HEK293 (cell line): ENCODE data around the gene KLK11.
A peak's percentile ranks its signal among the peaks of the same experiment; 100 is the strongest.

Experiments used
- CTCF ChIA-PET: fragments of 350-600 bp; formaldehyde crosslinking; extraction: SDS; loops from one replicate; lab custom pipeline; 2021; ENCODE audit warnings: antibody characterized with exemption; lab: Yijun Ruan, JAX
- POLR2A ChIA-PET: fragments of 300-600 bp; formaldehyde crosslinking; extraction: SDS; loops from one replicate; lab custom pipeline; 2020; ENCODE audit warnings: antibody characterized with exemption, inconsistent platforms; lab: Yijun Ruan, JAX
- H3K27ac ChIP-seq: fragments of 200-500 bp; sonication (Bioruptor generic); 2 replicates; pipeline ENCODE4 v1.5.1; 2014; ENCODE audit warnings: low read depth, low read length, control low read depth, inconsistent platforms; ENCODE audit errors: extremely low read depth
- H3K36me3 ChIP-seq, 2 experiments: fragments of 200-500 bp in 1 of 2; sonication (Bioruptor generic) in 1 of 2; 1 replicate in 1 of 2; 2 replicates in 1 of 2; pipeline ENCODE4 v1.5.1; 2014 to 2017; ENCODE audit warnings: inconsistent platforms in 2 of 2, low read length in 2 of 2; ENCODE audit not compliant: control insufficient read depth in 2 of 2, insufficient read depth in 1 of 2
- H3K4me1 ChIP-seq: fragments of 200-500 bp; sonication (Bioruptor generic); 2 replicates; pipeline ENCODE4 v1.5.1; 2014; ENCODE audit warnings: mild to moderate bottlenecking, low read length, inconsistent platforms; ENCODE audit not compliant: control insufficient read depth, insufficient read depth
- H3K4me3 ChIP-seq: 2 replicates; pipeline ENCODE4 v1.5.1; 2011; ENCODE audit warnings: low read depth, mild to moderate bottlenecking, control low read depth, low read length, moderate library complexity
- H3K9me3 ChIP-seq: fragments of 200-500 bp; sonication (Bioruptor generic); 2 replicates; pipeline ENCODE4 v1.5.1; 2014; ENCODE audit warnings: low read depth, low read length, inconsistent platforms; ENCODE audit not compliant: control insufficient read depth, insufficient read depth
- GLIS2 ChIP-seq: fragments of 450-650 bp; formaldehyde crosslinking; IDR thresholded peaks from 2 replicates; pipeline ENCODE4 v1.5.1; 2016; ENCODE audit warnings: missing biosample characterization, missing genetic modification characterization
- KLF8 ChIP-seq: fragments of 450-650 bp; formaldehyde crosslinking; IDR thresholded peaks from 2 replicates; pipeline ENCODE4 v1.5.1; 2016; ENCODE audit warnings: missing biosample characterization, missing genetic modification characterization
- SCRT2 ChIP-seq: fragments of 450-650 bp; formaldehyde crosslinking; IDR thresholded peaks from 2 replicates; pipeline ENCODE4 v1.5.1; 2016; ENCODE audit warnings: missing biosample characterization, missing genetic modification characterization
- ZBTB21 ChIP-seq: fragments of 450-650 bp; formaldehyde crosslinking; IDR thresholded peaks from 2 replicates; pipeline ENCODE4 v1.5.1; 2017; ENCODE audit warnings: missing biosample characterization, missing genetic modification characterization
- ZBTB48 ChIP-seq: fragments of 450-650 bp; formaldehyde crosslinking; IDR thresholded peaks from 2 replicates; pipeline ENCODE4 v1.5.1; 2016; ENCODE audit warnings: missing biosample characterization, missing genetic modification characterization
- ZEB2 ChIP-seq: fragments of 450-650 bp; formaldehyde crosslinking; IDR thresholded peaks from 2 replicates; pipeline ENCODE4 v1.5.1; 2016; ENCODE audit warnings: missing biosample characterization, missing genetic modification characterization
- ZNF114 ChIP-seq: fragments of 450-650 bp; formaldehyde crosslinking; IDR thresholded peaks from 2 replicates; pipeline ENCODE4 v1.5.0; 2017; ENCODE audit warnings: missing biosample characterization, missing genetic modification characterization
- ZNF311 ChIP-seq: fragments of 450-650 bp; formaldehyde crosslinking; IDR thresholded peaks from 2 replicates; pipeline ENCODE4 v1.5.1; 2017; ENCODE audit warnings: missing biosample characterization, missing genetic modification characterization, borderline replicate concordance
- ZNF350 ChIP-seq: fragments of 450-650 bp; formaldehyde crosslinking; IDR thresholded peaks from 2 replicates; pipeline ENCODE4 v1.5.0; 2017; ENCODE audit warnings: missing biosample characterization, mild to moderate bottlenecking, missing genetic modification characterization
- ZNF501 ChIP-seq: fragments of 450-650 bp; formaldehyde crosslinking; IDR thresholded peaks from 2 replicates; pipeline ENCODE4 v1.5.1; 2016; ENCODE audit warnings: missing biosample characterization, missing genetic modification characterization
- ZNF561 ChIP-seq: fragments of 450-650 bp; IDR thresholded peaks from 2 replicates; pipeline ENCODE4 v1.5.1; 2018; ENCODE audit warnings: missing biosample characterization, missing genetic modification characterization, borderline replicate concordance
- ZNF596 ChIP-seq: fragments of 450-650 bp; IDR thresholded peaks from 2 replicates; pipeline ENCODE4 v1.5.0; 2018; ENCODE audit warnings: missing biosample characterization, mild to moderate bottlenecking, missing genetic modification characterization, moderate library complexity
- ZNF600 ChIP-seq: fragments of 450-650 bp; formaldehyde crosslinking; IDR thresholded peaks from 2 replicates; pipeline ENCODE4 v1.5.1; 2016; ENCODE audit warnings: missing biosample characterization, missing genetic modification characterization
- ZNF654 ChIP-seq: fragments of 450-650 bp; formaldehyde crosslinking; IDR thresholded peaks from 2 replicates; pipeline ENCODE4 v1.5.1; 2016; ENCODE audit warnings: low read depth, missing biosample characterization, missing genetic modification characterization
- ZNF658 ChIP-seq: fragments of 450-650 bp; formaldehyde crosslinking; IDR thresholded peaks from 2 replicates; pipeline ENCODE4; 2016; ENCODE audit warnings: missing biosample characterization, missing genetic modification characterization
- ZNF660 ChIP-seq: fragments of 450-650 bp; IDR thresholded peaks from 2 replicates; pipeline ENCODE4 v1.5.1; 2018; ENCODE audit warnings: missing biosample characterization, mild to moderate bottlenecking, missing genetic modification characterization
- ZSCAN16 ChIP-seq: fragments of 450-650 bp; formaldehyde crosslinking; IDR thresholded peaks from 2 replicates; pipeline ENCODE4 v1.5.1; 2016; ENCODE audit warnings: missing biosample characterization, missing genetic modification characterization
- TF ChIP-seq, protein P1 (sequence below): fragments of 450-650 bp; formaldehyde crosslinking; IDR thresholded peaks from 2 replicates; pipeline ENCODE4 v1.5.1; 2016; ENCODE audit warnings: missing biosample characterization, missing genetic modification characterization, low read depth
- TF ChIP-seq, protein P2 (sequence below): fragments of 450-650 bp; formaldehyde crosslinking; IDR thresholded peaks from 2 replicates; pipeline ENCODE4 v1.5.1; 2017; ENCODE audit warnings: missing biosample characterization, missing genetic modification characterization
- TF ChIP-seq, protein P3 (sequence below): fragments of 450-650 bp; formaldehyde crosslinking; IDR thresholded peaks from 2 replicates; pipeline ENCODE4 v1.5.1; 2017; ENCODE audit warnings: missing biosample characterization, missing genetic modification characterization
- TF ChIP-seq, protein P4 (sequence below): fragments of 450-650 bp; formaldehyde crosslinking; IDR thresholded peaks from 2 replicates; pipeline ENCODE4 v1.5.1; 2016; ENCODE audit warnings: missing biosample characterization, missing genetic modification characterization
- TF ChIP-seq, protein P5 (sequence below): fragments of 450-650 bp; formaldehyde crosslinking; IDR thresholded peaks from 2 replicates; pipeline ENCODE4 v1.5.1; 2016; ENCODE audit warnings: missing biosample characterization, missing genetic modification characterization
- TF ChIP-seq, protein P6 (sequence below): fragments of 450-650 bp; formaldehyde crosslinking; IDR thresholded peaks from 2 replicates; pipeline ENCODE4 v1.5.1; 2016; ENCODE audit warnings: missing biosample characterization, missing genetic modification characterization

Gene KLK11

DNA sequence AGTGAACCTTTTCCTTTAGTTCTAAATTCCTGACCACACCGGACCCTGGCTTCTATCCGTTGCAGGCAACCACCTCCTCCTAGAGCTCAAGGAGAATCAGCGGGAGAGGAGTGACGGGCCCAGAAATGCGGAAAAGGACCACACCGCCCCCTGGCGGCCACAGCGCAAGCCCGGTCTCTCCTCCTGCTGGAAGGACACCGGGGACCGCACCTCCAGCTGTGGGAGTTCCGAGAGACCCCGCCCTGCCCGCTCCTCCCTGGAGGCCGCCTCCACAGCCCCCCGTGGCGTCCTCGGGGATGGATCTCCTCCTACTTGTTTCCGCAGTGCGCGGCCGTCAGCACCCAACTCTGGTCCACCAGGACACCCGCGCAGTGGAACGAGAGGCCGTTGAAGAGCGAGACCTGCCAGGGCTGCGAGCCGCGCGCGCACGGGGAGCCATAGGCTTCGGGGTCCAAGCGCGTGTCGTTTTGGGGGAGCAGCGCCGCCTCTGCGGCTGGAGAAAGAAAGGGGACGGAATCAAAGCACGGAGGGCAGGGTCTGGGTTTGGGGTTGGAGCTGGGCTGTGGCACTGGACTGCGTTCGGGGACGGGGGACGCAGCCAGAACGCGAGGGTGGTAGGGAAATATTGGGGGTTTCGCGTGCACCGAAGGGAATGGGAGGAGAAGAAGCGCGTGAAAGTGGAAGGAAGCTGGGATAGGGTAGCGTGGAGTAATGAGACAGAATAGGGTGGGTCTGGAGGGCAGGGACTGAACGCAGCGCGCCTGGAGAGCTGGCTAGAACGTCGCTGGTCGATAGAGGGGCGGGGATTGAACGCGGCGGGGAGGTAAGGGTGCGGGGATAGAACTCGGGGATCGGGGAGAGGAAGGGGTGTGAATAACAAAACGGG is 9.4 kb downstream of the KLK11 start (continued):
- TF ChIP-seq, protein P1, sequence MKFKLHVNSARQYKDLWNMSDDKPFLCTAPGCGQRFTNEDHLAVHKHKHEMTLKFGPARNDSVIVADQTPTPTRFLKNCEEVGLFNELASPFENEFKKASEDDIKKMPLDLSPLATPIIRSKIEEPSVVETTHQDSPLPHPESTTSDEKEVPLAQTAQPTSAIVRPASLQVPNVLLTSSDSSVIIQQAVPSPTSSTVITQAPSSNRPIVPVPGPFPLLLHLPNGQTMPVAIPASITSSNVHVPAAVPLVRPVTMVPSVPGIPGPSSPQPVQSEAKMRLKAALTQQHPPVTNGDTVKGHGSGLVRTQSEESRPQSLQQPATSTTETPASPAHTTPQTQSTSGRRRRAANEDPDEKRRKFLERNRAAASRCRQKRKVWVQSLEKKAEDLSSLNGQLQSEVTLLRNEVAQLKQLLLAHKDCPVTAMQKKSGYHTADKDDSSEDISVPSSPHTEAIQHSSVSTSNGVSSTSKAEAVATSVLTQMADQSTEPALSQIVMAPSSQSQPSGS (tag by site-specific recombination), result no peak
- TF ChIP-seq KLF8 (tag by site-specific recombination), result peak; percentile 56; the same call in 1 of the 2 replicates
- TF ChIP-seq, protein P2, sequence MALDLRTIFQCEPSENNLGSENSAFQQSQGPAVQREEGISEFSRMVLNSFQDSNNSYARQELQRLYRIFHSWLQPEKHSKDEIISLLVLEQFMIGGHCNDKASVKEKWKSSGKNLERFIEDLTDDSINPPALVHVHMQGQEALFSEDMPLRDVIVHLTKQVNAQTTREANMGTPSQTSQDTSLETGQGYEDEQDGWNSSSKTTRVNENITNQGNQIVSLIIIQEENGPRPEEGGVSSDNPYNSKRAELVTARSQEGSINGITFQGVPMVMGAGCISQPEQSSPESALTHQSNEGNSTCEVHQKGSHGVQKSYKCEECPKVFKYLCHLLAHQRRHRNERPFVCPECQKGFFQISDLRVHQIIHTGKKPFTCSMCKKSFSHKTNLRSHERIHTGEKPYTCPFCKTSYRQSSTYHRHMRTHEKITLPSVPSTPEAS (tag by site-specific recombination), result no peak
- TF ChIP-seq ZNF350 (tag by site-specific recombination), result no peak
- TF ChIP-seq ZNF501, result no peak
- TF ChIP-seq ZBTB21 (tag by site-specific recombination), result no peak; the same call in 1 of the 2 replicates
- no peak for TF ChIP-seq ZNF114 (tag by site-specific recombination)
- TF ChIP-seq ZNF658 (tag by site-specific recombination), result no peak
- TF ChIP-seq ZNF660 (tag by site-specific recombination), result peak; percentile 45; the same call in 1 of the 2 replicates

DNA sequence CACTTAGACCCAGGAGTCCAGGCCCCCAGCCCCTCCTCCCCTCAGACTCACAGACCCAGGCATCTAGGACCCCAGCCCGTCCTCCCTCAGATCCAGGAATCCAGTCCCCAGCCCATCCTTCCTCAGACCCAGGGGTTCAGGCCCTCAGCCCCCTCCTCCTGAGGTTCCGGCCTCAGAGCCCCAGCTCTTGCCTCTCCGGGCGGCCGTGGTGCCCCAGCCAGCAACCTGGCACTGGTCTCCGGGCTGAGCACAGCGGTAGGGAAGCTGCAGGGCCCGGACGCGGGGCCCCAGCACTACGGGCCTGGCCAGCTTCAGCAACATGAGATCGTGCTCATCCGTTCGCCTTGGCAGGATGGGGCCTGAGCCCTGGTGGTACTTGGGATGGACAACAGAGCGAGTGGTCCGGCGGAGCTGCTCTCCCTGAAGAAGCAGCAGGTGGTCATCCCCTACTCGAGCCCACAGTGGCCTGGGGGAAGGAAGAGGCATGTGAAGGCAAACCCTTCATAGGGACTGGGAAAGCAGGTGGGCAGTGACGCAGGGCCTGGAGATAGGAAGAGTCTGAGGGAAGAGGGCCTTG is 10.6 kb downstream of the KLK11 start:
- Histone ChIP-seq H3K36me3 (no peaks in the 10 kb centered on the region), H3K27ac (no peak overlapping the region), H3K9me3 (no peaks in the 10 kb centered on the region), H3K4me1 (no peaks in the 10 kb centered on the region; the same call in 1 of the 2 replicates), H3K4me3 (no peak overlapping the region)
- POLR2A ChIA-PET, result no interaction called here
- CTCF ChIA-PET, result interaction anchor here (0.6 to 8.5 kb wide), 13 partner anchors 9 to 498 kb away, joined by 3 to 177 read pairs (median 6); partner anchors contain the start of gene KLK11
- TF ChIP-seq ZBTB48, result no peak
- TF ChIP-seq ZNF654, result no peak
- no peak for TF ChIP-seq ZSCAN16
- TF ChIP-seq, protein P3, sequence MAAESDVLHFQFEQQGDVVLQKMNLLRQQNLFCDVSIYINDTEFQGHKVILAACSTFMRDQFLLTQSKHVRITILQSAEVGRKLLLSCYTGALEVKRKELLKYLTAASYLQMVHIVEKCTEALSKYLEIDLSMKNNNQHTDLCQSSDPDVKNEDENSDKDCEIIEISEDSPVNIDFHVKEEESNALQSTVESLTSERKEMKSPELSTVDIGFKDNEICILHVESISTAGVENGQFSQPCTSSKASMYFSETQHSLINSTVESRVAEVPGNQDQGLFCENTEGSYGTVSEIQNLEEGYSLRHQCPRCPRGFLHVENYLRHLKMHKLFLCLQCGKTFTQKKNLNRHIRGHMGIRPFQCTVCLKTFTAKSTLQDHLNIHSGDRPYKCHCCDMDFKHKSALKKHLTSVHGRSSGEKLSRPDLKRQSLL (tag by site-specific recombination), result no peak
- no peak for TF ChIP-seq ZNF600
- TF ChIP-seq, protein P4, sequence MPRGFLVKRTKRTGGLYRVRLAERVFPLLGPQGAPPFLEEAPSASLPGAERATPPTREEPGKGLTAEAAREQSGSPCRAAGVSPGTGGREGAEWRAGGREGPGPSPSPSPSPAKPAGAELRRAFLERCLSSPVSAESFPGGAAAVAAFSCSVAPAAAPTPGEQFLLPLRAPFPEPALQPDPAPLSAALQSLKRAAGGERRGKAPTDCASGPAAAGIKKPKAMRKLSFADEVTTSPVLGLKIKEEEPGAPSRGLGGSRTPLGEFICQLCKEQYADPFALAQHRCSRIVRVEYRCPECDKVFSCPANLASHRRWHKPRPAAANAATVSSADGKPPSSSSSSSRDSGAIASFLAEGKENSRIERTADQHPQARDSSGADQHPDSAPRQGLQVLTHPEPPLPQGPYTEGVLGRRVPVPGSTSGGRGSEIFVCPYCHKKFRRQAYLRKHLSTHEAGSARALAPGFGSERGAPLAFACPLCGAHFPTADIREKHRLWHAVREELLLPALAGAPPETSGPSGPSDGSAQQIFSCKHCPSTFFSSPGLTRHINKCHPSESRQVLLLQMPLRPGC (tag by site-specific recombination), result no peak
- no peak for TF ChIP-seq ZNF311 (tag by site-specific recombination)
- no peak for TF ChIP-seq SCRT2 (tag by site-specific recombination)

DNA sequence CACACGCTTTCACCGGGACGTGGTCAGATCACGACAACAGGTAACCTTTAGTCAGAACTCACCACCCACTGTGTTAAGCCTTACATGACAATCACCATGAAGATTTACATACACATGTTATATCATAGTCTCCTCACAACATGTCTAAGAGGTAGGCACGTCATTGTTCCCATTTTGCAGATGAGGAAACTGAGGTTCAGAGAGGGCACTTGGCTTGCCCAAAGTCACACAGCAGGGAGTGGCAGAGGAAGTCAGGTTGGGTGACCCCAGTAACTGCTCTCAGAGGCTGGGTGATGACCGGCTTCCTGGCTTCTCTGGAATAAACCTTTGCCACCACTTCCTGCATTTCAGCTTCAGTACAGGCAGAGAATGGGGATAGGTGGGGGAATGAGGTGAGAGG is 12.2 kb downstream of the KLK11 start:
- no peaks in the 10 kb centered on the region; the same call in 1 of the 2 replicates for H3K4me1 ChIP-seq
- no peaks in the 10 kb centered on the region for H3K36me3 ChIP-seq
- no peak overlapping the region for H3K27ac ChIP-seq
- CTCF ChIA-PET, result interaction anchor here (0.7 kb wide), 1 partner anchor 233 kb away, joined by 5 read pairs; no protein-coding TSS in a partner anchor
- POLR2A ChIA-PET, result no interaction called here
- H3K9me3 ChIP-seq, result no peaks in the 10 kb centered on the region
- H3K4me3 ChIP-seq, result no peak overlapping the region
- TF ChIP-seq, protein P5, sequence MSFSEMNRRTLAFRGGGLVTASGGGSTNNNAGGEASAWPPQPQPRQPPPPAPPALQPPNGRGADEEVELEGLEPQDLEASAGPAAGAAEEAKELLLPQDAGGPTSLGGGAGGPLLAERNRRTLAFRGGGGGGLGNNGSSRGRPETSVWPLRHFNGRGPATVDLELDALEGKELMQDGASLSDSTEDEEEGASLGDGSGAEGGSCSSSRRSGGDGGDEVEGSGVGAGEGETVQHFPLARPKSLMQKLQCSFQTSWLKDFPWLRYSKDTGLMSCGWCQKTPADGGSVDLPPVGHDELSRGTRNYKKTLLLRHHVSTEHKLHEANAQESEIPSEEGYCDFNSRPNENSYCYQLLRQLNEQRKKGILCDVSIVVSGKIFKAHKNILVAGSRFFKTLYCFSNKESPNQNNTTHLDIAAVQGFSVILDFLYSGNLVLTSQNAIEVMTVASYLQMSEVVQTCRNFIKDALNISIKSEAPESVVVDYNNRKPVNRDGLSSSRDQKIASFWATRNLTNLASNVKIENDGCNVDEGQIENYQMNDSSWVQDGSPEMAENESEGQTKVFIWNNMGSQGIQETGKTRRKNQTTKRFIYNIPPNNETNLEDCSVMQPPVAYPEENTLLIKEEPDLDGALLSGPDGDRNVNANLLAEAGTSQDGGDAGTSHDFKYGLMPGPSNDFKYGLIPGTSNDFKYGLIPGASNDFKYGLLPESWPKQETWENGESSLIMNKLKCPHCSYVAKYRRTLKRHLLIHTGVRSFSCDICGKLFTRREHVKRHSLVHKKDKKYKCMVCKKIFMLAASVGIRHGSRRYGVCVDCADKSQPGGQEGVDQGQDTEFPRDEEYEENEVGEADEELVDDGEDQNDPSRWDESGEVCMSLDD (tag by site-specific recombination), result no peak
- TF ChIP-seq ZNF561 (tag by site-specific recombination) (no peak), GLIS2 (no peak), ZEB2 (tag by site-specific recombination) (no peak), ZNF596 (tag by site-specific recombination) (no peak)
- TF ChIP-seq, protein P6, sequence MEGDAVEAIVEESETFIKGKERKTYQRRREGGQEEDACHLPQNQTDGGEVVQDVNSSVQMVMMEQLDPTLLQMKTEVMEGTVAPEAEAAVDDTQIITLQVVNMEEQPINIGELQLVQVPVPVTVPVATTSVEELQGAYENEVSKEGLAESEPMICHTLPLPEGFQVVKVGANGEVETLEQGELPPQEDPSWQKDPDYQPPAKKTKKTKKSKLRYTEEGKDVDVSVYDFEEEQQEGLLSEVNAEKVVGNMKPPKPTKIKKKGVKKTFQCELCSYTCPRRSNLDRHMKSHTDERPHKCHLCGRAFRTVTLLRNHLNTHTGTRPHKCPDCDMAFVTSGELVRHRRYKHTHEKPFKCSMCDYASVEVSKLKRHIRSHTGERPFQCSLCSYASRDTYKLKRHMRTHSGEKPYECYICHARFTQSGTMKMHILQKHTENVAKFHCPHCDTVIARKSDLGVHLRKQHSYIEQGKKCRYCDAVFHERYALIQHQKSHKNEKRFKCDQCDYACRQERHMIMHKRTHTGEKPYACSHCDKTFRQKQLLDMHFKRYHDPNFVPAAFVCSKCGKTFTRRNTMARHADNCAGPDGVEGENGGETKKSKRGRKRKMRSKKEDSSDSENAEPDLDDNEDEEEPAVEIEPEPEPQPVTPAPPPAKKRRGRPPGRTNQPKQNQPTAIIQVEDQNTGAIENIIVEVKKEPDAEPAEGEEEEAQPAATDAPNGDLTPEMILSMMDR (tag by site-specific recombination), result no peak
